Liver (tissue), 9 donors: Measurements from ENCODE around the gene HSPA12A. TPM values are rescaled to one million over a fixed set of nuclear protein-coding genes. Genes with fewer than 3 reads are reported as not detected.

Experiments used
- DNase-seq: peaks from one replicate; pipeline ENCODE4 v3.0.0-alpha.2; 2017; ENCODE audit warnings: low spot score
- H3K27ac ChIP-seq, 2 donors: one replicate each; pipeline ENCODE4 v1.7.0; 2013; ENCODE audit warnings: inconsistent platforms in 2 of 2, low read length in 2 of 2, control low read depth in 1 of 2, low read depth in 1 of 2, mild to moderate bottlenecking in 1 of 2
- H3K27me3 ChIP-seq, 4 donors: one replicate each; pipeline versions ENCODE4 v1.6.1 to v1.7.0; 2013; ENCODE audit warnings: low read length in 3 of 4, inconsistent platforms in 1 of 4, mild to moderate bottlenecking in 1 of 4, moderate library complexity in 1 of 4; ENCODE audit not compliant: control insufficient read depth in 4 of 4, insufficient read depth in 4 of 4
- H3K36me3 ChIP-seq, 4 donors: one replicate each; pipeline versions ENCODE4 v1.6.1 to v1.7.0; 2013; ENCODE audit warnings: low read length in 3 of 4, mild to moderate bottlenecking in 3 of 4, low read depth in 1 of 4, moderate library complexity in 1 of 4; ENCODE audit not compliant: control insufficient read depth in 4 of 4, insufficient read depth in 3 of 4
- H3K4me1 ChIP-seq, 4 donors: one replicate each; pipeline versions ENCODE4 v1.6.1 to v1.7.0; 2013; ENCODE audit warnings: low read length in 3 of 4, mild to moderate bottlenecking in 3 of 4, moderate library complexity in 1 of 4; ENCODE audit not compliant: control insufficient read depth in 4 of 4, insufficient read depth in 4 of 4
- H3K4me3 ChIP-seq, 3 donors: one replicate each; pipeline versions ENCODE4 v1.6.1 to v1.7.0; 2013; ENCODE audit warnings: low read length in 3 of 3, control low read depth in 1 of 3, low read depth in 1 of 3, mild to moderate bottlenecking in 1 of 3
- H3K9ac ChIP-seq, 2 donors: one replicate each; pipeline ENCODE4 v1.7.0; 2013; ENCODE audit warnings: low read length in 2 of 2, mild to moderate bottlenecking in 2 of 2, moderate library complexity in 2 of 2, control low read depth in 1 of 2, low read depth in 1 of 2
- H3K9me3 ChIP-seq, 4 donors: one replicate each; pipeline versions ENCODE4 v1.6.1 to v1.7.0; 2013; ENCODE audit warnings: low read length in 3 of 4; ENCODE audit not compliant: control insufficient read depth in 4 of 4
- CTCF ChIP-seq: fragments of 150-350 bp; IDR thresholded peaks from 2 replicates; pipeline ENCODE4 v1.5.1; 2017; ENCODE audit warnings: improper control_type of control experiment, low read depth, low read length; ENCODE audit not compliant: missing input control
- EGR1 ChIP-seq, 2 donors: IDR thresholded peaks; 2 replicates each; pipeline ENCODE4 v1.6.1; 2016 to 2018; ENCODE audit warnings: antibody characterized with exemption in 2 of 2, low read depth in 2 of 2
- FOXA1 ChIP-seq: IDR thresholded peaks from 2 replicates; pipeline ENCODE4 v1.6.1; 2016; ENCODE audit warnings: antibody characterized with exemption
- FOXA2 ChIP-seq: IDR thresholded peaks from 2 replicates; pipeline ENCODE4 v1.6.1; 2016; ENCODE audit warnings: antibody characterized with exemption
- GABPA ChIP-seq, 2 donors: IDR thresholded peaks in 1 of 2; conservative IDR thresholded peaks in 1 of 2; 2 replicates each; pipeline ENCODE4 v1.6.1; 2016; ENCODE audit warnings: antibody characterized with exemption in 2 of 2, mild to moderate bottlenecking in 1 of 2, moderate library complexity in 1 of 2
- HNF4A ChIP-seq, 2 donors: conservative IDR thresholded peaks; 2 replicates each; pipeline ENCODE4 v1.6.1; 2016; ENCODE audit warnings: antibody characterized with exemption in 2 of 2, mild to moderate bottlenecking in 2 of 2
- HNF4G ChIP-seq: IDR thresholded peaks from 2 replicates; pipeline ENCODE4 v1.6.1; 2016; ENCODE audit warnings: antibody characterized with exemption
- JUND ChIP-seq, 2 donors: IDR thresholded peaks; 2 replicates each; pipeline ENCODE4 v1.6.1; 2016; ENCODE audit warnings: antibody characterized with exemption in 2 of 2
- NR2F2 ChIP-seq: IDR thresholded peaks from 2 replicates; pipeline ENCODE4 v1.6.1; 2016; ENCODE audit warnings: antibody characterized with exemption
- RAD21 ChIP-seq, 2 donors: IDR thresholded peaks; 2 replicates each; pipeline ENCODE4 v1.6.1; 2016; ENCODE audit warnings: antibody characterized with exemption in 2 of 2, mild to moderate bottlenecking in 2 of 2
- REST ChIP-seq: IDR thresholded peaks from 2 replicates; pipeline ENCODE4 v1.6.1; 2016; ENCODE audit warnings: antibody characterized with exemption, mild to moderate bottlenecking
- RXRA ChIP-seq, 2 donors: IDR thresholded peaks; 2 replicates each; pipeline ENCODE4 v1.6.1; 2017 to 2018; ENCODE audit warnings: antibody characterized with exemption in 2 of 2, mild to moderate bottlenecking in 1 of 2
- SP1 ChIP-seq: IDR thresholded peaks from 2 replicates; pipeline ENCODE4 v1.6.1; 2018; ENCODE audit warnings: antibody characterized with exemption, mild to moderate bottlenecking
- TAF1 ChIP-seq: conservative IDR thresholded peaks from 2 replicates; pipeline ENCODE4 v1.6.1; 2016; ENCODE audit warnings: antibody characterized with exemption, mild to moderate bottlenecking
- YY1 ChIP-seq: IDR thresholded peaks from 2 replicates; pipeline ENCODE4 v1.6.1; 2016; ENCODE audit warnings: antibody characterized with exemption, mild to moderate bottlenecking
- ZBTB33 ChIP-seq: IDR thresholded peaks from 2 replicates; pipeline ENCODE4 v1.6.1; 2016; ENCODE audit warnings: antibody characterized with exemption
- WGBS: extraction: QIAGEN DNeasy Blood & Tissue Kit; methylation state at CpG from one replicate; pipeline ENCODE4 v1.1.7; 2013; 5-methylcytosine and 5-hydroxymethylcytosine counted together
- polyA plus RNA-seq, 2 donors: library from polyadenylated mRNA; stranded (reverse) in 1 of 2; unstranded in 1 of 2; fragments of 200-250 nt in 1 of 2; fragments of >200 nt in 1 of 2; fragmentation: Nextera tagmentation in 1 of 2; extraction: Ambion mirVana in 1 of 2; gene quantifications; one replicate each; pipeline versions ENCODE4 v1.2.1 to v1.2.3, GENCODE V29; 2013 to 2015
- total RNA-seq, 2 donors: library from RNA; depleted of rRNA; stranded (reverse); fragments of >200 nt; gene quantifications; one replicate each; pipeline ENCODE4 v1.2.3, GENCODE V29; 2014
- TF ChIP-seq, protein P1 (sequence below): IDR thresholded peaks from 2 replicates; pipeline ENCODE4 v1.6.1; 2016; ENCODE audit warnings: antibody characterized with exemption
- TF ChIP-seq, protein P2 (sequence below): IDR thresholded peaks from 2 replicates; pipeline ENCODE4 v1.6.1; 2016; ENCODE audit warnings: antibody characterized with exemption
- donor health status: healthy.
- donor health status: healthy.
- donor health status: healthy.
- donor health status: healthy.
- donor health status: healthy.

The HSPA12A gene
- total and polyA plus RNA-seq, 4 donors = 1.3 to 4.5 (median 1.6) TPM

DNA sequence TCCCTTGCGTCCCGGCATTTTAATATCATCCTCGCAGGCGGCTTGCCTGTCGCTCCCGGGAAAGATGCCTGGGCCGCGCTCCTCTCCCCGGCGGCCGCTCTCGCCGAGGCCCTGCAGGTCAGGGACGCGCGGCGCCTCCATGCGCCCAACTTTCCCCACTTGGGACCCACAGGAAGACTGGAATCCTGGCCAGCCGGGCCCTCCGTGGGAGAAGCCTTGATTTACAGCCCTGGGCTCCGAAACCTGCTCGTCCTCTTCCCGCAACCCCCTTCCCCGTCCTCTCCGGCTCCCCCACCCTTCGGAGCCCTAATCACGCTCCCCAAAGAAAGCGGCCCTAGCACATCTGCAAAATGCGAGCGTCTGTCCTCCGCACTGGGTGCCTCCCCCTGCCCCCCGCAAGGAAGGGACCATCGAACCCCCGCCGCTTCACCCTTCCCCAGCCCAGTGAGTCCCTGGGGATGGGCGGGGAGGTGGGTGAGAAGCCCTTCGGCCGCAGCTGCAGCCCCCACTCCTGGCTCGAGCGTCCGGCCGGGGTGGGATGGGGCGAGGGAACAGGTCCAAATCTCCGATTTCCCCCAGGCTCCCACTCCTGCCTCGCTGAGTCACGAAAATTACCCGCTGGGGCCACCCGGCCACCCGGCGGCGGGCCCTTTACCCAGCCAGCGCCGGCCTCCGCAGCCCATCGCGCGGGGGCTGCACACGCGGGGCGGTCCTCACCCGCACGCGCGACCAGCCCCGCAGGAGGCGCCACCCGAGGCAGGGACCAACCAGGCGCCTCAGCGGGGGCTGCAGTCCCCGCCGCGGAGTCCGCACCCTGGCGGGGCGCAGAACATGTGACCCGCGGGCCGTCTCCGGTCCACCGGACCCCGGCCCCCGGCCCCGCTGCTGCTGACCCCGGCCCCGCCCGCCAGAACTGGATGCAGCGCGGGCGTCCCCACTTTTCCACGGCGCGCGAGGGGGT, 695 bp downstream of the HSPA12A start:
- DNase-seq = no peak
- no peaks in the 10 kb centered on the region for H3K9me3 ChIP-seq
- 4% methylated on average over 93 of the region's 93 CpGs for WGBS
- H3K27ac ChIP-seq = no peak overlapping the region
- no peak overlapping the region for H3K9ac ChIP-seq
- H3K27me3 ChIP-seq = no peaks in the 10 kb centered on the region
- H3K4me1 ChIP-seq = peaks cover 3 to 18% (median 5%) of the 10 kb centered on the region in 4 donors
- peak overlapping the region in 2 of 3 donors; percentile 56 to 72 for H3K4me3 ChIP-seq
- TF ChIP-seq, protein P1, sequence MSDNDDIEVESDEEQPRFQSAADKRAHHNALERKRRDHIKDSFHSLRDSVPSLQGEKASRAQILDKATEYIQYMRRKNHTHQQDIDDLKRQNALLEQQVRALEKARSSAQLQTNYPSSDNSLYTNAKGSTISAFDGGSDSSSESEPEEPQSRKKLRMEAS = no peak
- no peak for TF ChIP-seq SP1
- no peak for TF ChIP-seq HNF4G
- TF ChIP-seq JUND (IDR thresholded peaks at IDR 0.05) = no peak
- TF ChIP-seq ZBTB33 = no peak
- no peaks in the 10 kb centered on the region for H3K36me3 ChIP-seq

- H3K4me3 ChIP-seq = peak overlapping the region in 1 of 3 donors; percentile 72
- no peaks in the 10 kb centered on the region for H3K9me3 ChIP-seq
- no peaks in the 10 kb centered on the region for H3K27me3 ChIP-seq
- 31% methylated on average over 13 of the region's 13 CpGs for WGBS
- H3K9ac ChIP-seq = no peak overlapping the region
- H3K4me1 ChIP-seq = peaks cover 3 to 18% (median 5%) of the 10 kb centered on the region in 4 donors
- H3K36me3 ChIP-seq = no peaks in the 10 kb centered on the region
- no peak for DNase-seq
- no peak for TF ChIP-seq RAD21 (IDR thresholded peaks at IDR 0.05)
- TF ChIP-seq CTCF = no peak
- TF ChIP-seq HNF4A (conservative IDR thresholded peaks at IDR 0.05) = no peak
- TF ChIP-seq TAF1 = no peak
- TF ChIP-seq REST = no peak
- no peak for TF ChIP-seq ZBTB33
- TF ChIP-seq YY1 = no peak
- no peak for TF ChIP-seq SP1
- TF ChIP-seq EGR1 (IDR thresholded peaks at IDR 0.05; ENCODE audit: low read depth in 2 of 2) = no peak
- TF ChIP-seq JUND (IDR thresholded peaks at IDR 0.05) = no peak
- TF ChIP-seq, protein P2, sequence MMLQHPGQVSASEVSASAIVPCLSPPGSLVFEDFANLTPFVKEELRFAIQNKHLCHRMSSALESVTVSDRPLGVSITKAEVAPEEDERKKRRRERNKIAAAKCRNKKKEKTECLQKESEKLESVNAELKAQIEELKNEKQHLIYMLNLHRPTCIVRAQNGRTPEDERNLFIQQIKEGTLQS = no peak
- TF ChIP-seq RXRA (IDR thresholded peaks at IDR 0.05) = no peak
- no peak for TF ChIP-seq HNF4G
- no peak for TF ChIP-seq FOXA2
- TF ChIP-seq GABPA (IDR thresholded peaks at IDR 0.05 in 1 of 2, conservative IDR thresholded peaks at IDR 0.05 in 1 of 2) = no peak
- TF ChIP-seq, protein P1 = no peak
- no peak for TF ChIP-seq NR2F2
- TF ChIP-seq FOXA1 = no peak
- H3K27ac ChIP-seq = no peak overlapping the region
Observed at GRCh38 chr10:116740971-116741370, 1.4 kb downstream of the HSPA12A start.
